LNCaP clone FGC (cell line): ENCODE data around the gene TPRG1.

Source experiments
- DNase-seq: peaks from one replicate; pipeline ENCODE4 v3.0.0-alpha.2; 2011; ENCODE audit warnings: low read depth
- H3K4me3 ChIP-seq: 2 replicates; pipeline ENCODE4 v1.5.1; 2011; ENCODE audit warnings: mild to moderate bottlenecking, low read depth, low read length, control low read depth
- TF ChIP-seq, protein P1 (sequence below): IDR thresholded peaks from 2 replicates; pipeline ENCODE4 v1.5.1; 2012; ENCODE audit warnings: mild to moderate bottlenecking; ENCODE audit not compliant: control insufficient read depth, insufficient read depth; ENCODE audit errors: extremely low read depth

Gene TPRG1

GRCh38 chr3:189292667-189293484, 121.1 kb downstream of the TPRG1 start:
- no peak for DNase-seq
- TF ChIP-seq, protein P1, sequence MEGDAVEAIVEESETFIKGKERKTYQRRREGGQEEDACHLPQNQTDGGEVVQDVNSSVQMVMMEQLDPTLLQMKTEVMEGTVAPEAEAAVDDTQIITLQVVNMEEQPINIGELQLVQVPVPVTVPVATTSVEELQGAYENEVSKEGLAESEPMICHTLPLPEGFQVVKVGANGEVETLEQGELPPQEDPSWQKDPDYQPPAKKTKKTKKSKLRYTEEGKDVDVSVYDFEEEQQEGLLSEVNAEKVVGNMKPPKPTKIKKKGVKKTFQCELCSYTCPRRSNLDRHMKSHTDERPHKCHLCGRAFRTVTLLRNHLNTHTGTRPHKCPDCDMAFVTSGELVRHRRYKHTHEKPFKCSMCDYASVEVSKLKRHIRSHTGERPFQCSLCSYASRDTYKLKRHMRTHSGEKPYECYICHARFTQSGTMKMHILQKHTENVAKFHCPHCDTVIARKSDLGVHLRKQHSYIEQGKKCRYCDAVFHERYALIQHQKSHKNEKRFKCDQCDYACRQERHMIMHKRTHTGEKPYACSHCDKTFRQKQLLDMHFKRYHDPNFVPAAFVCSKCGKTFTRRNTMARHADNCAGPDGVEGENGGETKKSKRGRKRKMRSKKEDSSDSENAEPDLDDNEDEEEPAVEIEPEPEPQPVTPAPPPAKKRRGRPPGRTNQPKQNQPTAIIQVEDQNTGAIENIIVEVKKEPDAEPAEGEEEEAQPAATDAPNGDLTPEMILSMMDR: no peak
- no peak overlapping the region for H3K4me3 ChIP-seq

GRCh38 chr3:189294649-189295048, 122.9 kb downstream of the TPRG1 start:
- TF ChIP-seq, protein P1: no peak
- no peak overlapping the region for H3K4me3 ChIP-seq

DNA sequence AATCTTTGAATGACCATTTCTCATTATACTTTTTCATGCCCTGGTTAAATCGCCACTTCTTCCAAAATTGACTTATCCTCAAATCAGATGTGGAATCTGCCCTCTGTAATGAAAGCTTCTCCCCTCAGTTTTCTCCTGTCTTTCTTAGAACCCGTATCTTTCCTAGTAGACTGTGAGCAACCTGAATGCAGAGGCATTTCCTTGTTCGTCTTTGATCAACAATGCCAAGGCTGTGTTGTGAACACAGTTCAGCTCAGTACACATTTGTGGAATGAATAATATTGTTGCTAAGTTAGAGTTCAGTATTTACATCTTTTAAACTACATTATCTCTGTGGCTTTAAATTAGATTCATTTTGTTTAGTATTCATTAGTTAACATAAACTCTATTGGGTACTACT, 123.3 kb downstream of the TPRG1 start:
- TF ChIP-seq, protein P1: no peak
- H3K4me3 ChIP-seq: no peak overlapping the region
- no peak for DNase-seq

More at GRCh38 chr3:189294649-189295048, 122.9 kb downstream of the TPRG1 start:
- DNase-seq: no peak

DNA sequence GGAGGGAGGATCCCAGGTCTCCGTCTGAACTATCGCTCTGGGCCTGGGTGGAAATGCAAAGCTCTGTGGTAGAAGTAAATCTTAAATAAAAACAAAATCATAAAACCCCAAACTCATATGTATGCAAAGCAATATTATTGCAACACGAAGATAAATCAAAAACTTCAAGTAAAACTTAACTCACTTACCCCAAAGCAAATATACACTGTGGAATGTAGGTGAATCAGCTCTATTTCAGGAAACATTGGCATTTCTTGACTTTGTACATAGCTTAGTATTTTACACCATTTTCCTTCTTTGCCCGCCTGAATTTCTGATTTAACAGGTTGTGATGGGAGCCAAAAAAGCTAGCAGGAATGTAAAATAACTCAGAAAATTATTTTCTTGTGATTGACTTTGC, 126.2 kb downstream of the TPRG1 start:
- TF ChIP-seq, protein P1: no peak
- no peak for DNase-seq

GRCh38 chr3:189298469-189299375, 127.0 kb downstream of the TPRG1 start:
- H3K4me3 ChIP-seq: no peak overlapping the region
- no peak for DNase-seq
- TF ChIP-seq, protein P1: no peak

More for the DNA sequence above, 126.2 kb downstream of the TPRG1 start:
- no peak overlapping the region for H3K4me3 ChIP-seq

GRCh38 chr3:189300345-189300744, 128.6 kb downstream of the TPRG1 start:
- H3K4me3 ChIP-seq: no peak overlapping the region
- DNase-seq: no peak
- TF ChIP-seq, protein P1: no peak
